Measurements from ENCODE around the gene WSCD1.

DNA sequence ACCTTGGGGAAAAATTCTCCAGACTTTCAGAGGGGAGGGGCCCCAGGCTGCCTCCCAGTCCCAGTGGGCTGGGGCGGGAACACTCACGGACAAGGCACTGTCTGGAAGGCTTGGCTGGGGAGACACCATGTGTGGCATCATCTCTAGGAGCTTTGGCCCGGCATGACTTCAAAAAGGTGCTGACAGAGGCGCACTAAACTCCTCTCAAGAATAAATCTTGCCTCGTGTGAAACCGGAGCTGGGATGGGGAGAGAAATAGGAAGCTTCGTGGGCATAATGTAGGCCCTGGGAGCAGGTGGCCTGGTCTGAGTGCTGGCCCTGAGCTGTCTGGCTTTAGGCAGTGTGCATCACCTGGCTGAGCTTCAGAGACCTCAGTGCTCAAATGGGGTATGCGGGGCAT, 5.7 kb downstream of the WSCD1 start:
- no peak for TF ChIP-seq EZH2 (IDR thresholded peaks at IDR 0.05)
- no peak for TF ChIP-seq POLR2AphosphoS5 (IDR thresholded peaks at IDR 0.05; ENCODE audit: borderline replicate concordance, low read depth, low read length)
